ENCODE results near the gene AURKA.
"Not testable (repeated sequence)": the region's sequence is repeated elsewhere in the genome, so short reads cannot be mapped to it uniquely, and the experiment has no call there.

Gene AURKA

DNA sequence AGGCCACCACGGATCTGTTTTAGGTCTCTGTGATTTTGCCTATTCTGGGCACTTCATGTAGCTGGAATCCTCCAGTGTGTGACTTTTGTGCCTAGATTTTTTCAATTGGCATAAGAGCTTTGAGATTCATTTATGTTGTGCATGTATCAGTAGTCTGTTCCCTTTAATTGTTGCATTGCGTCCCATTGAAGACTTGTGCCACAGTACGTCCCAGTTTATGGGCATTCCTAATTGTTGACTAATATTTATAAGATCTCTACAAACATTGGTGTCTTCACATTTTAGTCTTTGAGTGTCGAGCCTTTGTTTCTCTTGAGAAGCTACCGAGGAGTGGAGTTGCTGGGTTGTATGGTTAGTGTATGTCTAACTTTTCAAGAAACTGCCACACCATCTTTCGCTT, 33.9 kb downstream of the AURKA start:
- no peak for DNase-seq

GRCh38 chr20:56353356-56353755, 38.7 kb downstream of the AURKA start:
- DNase-seq = no peak

GRCh38 chr20:56352345-56353055, 39.5 kb downstream of the AURKA start:
- no peak for DNase-seq

DNA sequence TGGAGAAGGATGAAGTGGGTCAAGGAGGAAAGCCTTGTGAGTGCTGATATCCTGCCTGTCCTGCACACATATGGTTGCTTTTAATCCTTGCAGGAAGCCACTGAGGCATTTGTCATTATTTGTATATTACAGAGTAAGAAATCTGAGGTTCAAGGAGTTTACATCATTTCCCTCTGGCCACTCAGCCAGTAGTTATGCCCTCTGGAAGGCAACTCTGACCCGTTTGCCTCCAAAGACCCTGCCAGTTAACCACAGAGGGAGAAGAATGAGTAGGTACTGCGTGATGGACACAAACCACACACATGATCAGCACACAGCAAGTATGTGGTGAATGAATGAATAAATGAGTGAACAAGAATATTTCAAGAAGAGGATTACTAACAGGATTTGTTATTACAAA, 41.2 kb downstream of the AURKA start:
- no peak for DNase-seq

- DNase-seq = no peak
Measured at GRCh38 chr20:56348746-56349145, 43.3 kb downstream of the AURKA start.

DNA sequence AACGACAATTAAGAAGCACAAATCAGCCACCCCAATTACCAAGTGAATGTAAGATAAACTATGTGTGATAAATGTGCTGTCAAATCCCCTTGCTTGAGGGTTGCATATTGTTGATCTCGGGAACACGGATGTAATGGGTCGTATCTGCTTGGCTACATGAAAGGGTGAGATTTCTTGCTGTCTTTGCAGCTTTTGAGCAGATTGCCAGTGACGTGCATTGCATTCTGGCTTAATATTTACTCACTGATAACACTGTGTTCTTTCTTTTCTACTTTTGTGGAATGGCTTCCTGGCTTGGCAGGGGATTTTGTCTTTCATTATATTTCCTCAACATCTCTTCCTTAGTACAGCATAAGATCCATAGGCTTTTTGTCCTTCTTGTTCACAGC, 43.7 kb downstream of the AURKA start:
- no peak for DNase-seq

DNA sequence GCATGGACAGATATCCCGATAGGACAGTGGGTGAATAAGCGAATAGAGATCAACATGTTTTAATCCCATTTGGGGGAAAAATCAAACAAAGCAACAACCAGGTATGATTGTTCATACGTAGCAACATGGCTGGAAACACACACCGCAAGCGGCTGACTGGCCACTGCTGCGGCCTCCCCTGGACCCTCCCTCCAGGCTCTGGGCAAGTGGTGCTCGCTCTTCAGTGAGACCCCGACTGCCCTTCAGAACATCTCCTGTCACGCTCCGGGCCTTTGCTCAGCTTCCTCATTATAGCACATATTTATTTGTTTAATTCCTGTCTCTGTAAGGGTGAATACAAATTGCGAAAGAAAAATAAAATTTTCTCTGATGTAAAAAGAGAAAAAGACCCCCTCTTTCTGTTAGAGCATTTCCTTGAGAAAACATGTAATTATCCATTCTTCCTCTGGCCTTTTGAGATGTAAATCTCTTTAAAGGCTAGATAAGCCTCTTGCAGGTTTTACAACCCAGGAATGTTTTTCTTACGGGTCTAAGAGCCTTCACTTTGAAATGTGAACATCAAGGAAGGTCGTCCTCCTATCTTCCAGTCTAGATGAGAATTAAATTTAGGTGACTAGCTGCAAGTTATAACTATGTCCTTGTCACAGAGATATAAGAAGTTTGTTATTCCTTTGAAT, 44.2 kb downstream of the AURKA start:
- no peak for DNase-seq

GRCh38 chr20:56345911-56346310, 46.1 kb downstream of the AURKA start:
- no peak for DNase-seq

DNA sequence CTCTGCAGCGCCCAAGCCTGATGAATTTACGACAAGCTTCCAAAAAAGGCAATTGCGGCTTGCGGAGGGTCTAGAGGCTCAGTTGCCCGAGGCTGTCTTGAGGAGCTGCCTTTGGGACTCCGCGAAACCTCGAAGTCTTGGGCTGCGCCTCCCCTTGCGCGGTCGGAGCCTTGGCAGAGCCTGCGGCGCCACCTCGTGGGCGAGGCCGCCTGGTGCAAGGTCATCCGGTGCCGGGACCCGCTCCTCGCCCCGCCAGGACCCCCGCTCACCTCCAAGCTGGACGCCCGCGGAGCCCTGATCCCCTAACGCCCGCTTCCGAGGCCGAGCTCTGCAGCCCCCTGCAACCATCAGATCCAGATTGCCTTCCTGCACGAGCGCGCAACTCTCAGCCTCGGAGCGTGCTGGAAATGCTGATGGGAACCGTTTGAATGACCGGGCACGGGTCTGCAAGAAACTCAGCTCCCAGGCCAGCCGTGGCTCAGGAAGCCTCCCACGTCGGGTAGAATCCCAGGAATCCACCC, 48.1 kb downstream of the AURKA start:
- peak in 1 of 2 experiments; percentile 34 for DNase-seq

DNA sequence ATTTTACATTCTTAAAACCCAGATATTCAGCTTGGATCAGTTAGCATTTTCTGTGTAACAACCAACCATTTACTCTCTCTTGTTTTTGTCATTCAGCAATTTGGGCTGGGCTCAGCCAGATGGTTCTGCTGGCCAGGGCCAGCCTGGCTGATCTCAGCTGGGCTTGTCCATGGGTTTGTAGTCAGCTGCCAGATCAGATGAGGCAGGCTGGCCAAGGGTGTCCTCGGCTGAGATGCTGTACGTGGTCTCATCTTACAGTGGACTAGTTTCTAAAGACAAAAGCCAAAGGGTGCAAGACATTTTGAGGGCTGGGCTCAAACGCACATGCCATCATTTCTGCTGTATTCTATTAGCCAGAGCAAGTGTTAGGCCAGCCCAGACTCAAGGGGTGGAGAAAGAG, 49.2 kb downstream of the AURKA start:
- DNase-seq = no peak

- not testable (repeated sequence) for DNase-seq
Measured at GRCh38 chr20:56336709-56337108, 55.3 kb downstream of the AURKA start.

GRCh38 chr20:56328861-56329260, 63.2 kb downstream of the AURKA start:
- DNase-seq = no peak

- DNase-seq = no peak
Measured at GRCh38 chr20:56324806-56325205, 67.2 kb downstream of the AURKA start.

DNA sequence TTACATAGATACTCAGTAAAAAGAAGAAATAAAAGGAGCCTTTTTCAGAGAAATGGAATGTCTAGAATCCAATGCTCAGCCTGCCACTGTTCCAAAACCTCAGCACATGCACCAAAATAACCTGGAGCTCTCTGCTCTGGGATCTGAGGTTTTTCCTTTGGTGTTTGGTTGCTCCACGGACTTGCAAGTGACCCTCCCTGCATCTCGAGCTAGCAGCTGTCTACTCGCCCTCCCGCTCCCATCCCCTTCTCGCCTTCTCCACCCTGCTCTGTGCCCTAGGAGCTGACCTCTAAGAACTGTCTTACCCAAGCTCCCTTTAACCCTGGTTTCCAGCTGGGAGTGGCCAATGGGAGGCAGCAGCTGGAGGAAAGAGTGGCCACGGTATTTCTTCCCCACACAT, 68.4 kb downstream of the AURKA start:
- no peak for DNase-seq

DNA sequence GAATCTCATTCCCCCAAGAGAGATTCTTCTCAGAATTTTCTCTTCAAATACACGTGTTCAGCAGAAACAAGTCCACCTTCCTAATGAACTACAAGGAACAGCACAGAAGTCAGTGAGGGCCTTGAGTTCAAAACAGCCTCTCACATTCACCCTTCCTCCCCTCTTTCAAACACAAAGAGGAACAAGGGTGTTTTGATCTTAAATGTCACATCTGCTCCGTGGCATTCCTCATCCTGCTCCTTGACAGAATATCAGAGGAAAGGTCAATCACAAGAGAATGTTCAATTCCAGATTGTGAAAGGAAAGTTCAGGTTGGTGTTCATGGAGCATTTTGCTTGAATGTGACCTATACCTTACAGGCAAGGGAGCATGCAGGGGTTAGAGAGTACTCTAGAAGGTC, 68.8 kb downstream of the AURKA start:
- no peak for DNase-seq

GRCh38 chr20:56322681-56323080, 69.3 kb downstream of the AURKA start:
- DNase-seq = no peak
